T-cell (primary cell): Measurements from ENCODE around the gene SULT1A2. TPM values are rescaled to one million over a fixed set of nuclear protein-coding genes. Genes with fewer than 3 reads are reported as not detected.

Experiments used
- ATAC-seq, 4 experiments: fragments of 200-7000 bp in 3 of 4; fragments of 150-1000 bp in 1 of 4; cut with Tn5 transposase; replicated peaks in 1 of 4; 1 replicate in 3 of 4; 2 replicates in 1 of 4; pipeline ENCODE4 v1.10.0; 2021; ENCODE audit warnings: moderate library complexity in 3 of 4, mild to moderate bottlenecking in 2 of 4, moderate number of reproducible peaks in 1 of 4
- CTCF ChIA-PET, 2 donors: fragments of 300-600 bp; sonication (Branson Sonifier 250); formaldehyde crosslinking; loops; one replicate each; lab custom pipeline; 2022; ENCODE audit warnings: antibody characterized with exemption in 2 of 2; lab: Charles Lee
- POLR2A ChIA-PET, 2 donors: fragments of 300-600 bp; sonication (Branson Sonifier 250); formaldehyde crosslinking; loops; one replicate each; lab custom pipeline; 2022; ENCODE audit warnings: antibody characterized with exemption in 2 of 2; lab: Charles Lee
- DNase-seq, 35 experiments: peaks; one replicate each; pipeline versions ENCODE4 v3.0.0 to v3.0.0-alpha.2; 2013 to 2023
- H3K27ac ChIP-seq: one replicate; pipeline ENCODE4 v1.5.1; 2013; ENCODE audit warnings: low read length
- H3K27me3 ChIP-seq, 2 experiments: replicated peaks in 1 of 2; 1 replicate in 1 of 2; 2 replicates in 1 of 2; pipeline versions ENCODE4 v1.6.1 to v1.7.0; 2013; ENCODE audit warnings: low read length in 1 of 2, mixed read lengths in 1 of 2; ENCODE audit not compliant: control insufficient read depth in 2 of 2, insufficient read depth in 2 of 2; ENCODE audit errors: extremely low read depth in 1 of 2
- H3K36me3 ChIP-seq, 2 donors: 1 replicate in 1 of 2; 2 replicates in 1 of 2; pipeline versions ENCODE4 v1.6.1 to v1.7.0; 2013; ENCODE audit warnings: low read length in 1 of 2; ENCODE audit not compliant: control insufficient read depth in 2 of 2, insufficient read depth in 1 of 2; ENCODE audit errors: extremely low read depth in 1 of 2
- H3K4me1 ChIP-seq, 2 experiments: 1 replicate in 1 of 2; 2 replicates in 1 of 2; pipeline versions ENCODE4 v1.6.1 to v1.7.0; 2013; ENCODE audit warnings: low read length in 2 of 2, mixed read lengths in 1 of 2; ENCODE audit not compliant: insufficient read depth in 2 of 2, control insufficient read depth in 1 of 2; ENCODE audit errors: extremely low read depth in 1 of 2
- H3K4me3 ChIP-seq, 2 donors: 1 replicate in 1 of 2; 2 replicates in 1 of 2; pipeline versions ENCODE4 v1.5.1 to v1.7.0; 2013; ENCODE audit warnings: mild to moderate bottlenecking in 2 of 2, low read length in 1 of 2, moderate library complexity in 1 of 2; ENCODE audit not compliant: control insufficient read depth in 1 of 2; ENCODE audit errors: extremely low read depth in 1 of 2
- H3K9me3 ChIP-seq: 2 replicates; pipeline ENCODE4 v1.7.0; 2013
- H3K27ac Mint-ChIP-seq, 2 donors: one replicate each; pipeline ENCODE4 v1.8.0; 2020 to 2021; ENCODE audit warnings: mild to moderate bottlenecking in 2 of 2, mixed read lengths in 2 of 2
- H3K27me3 Mint-ChIP-seq, 2 donors: one replicate each; pipeline ENCODE4 v1.8.0; 2021 to 2022; ENCODE audit warnings: mixed read lengths in 2 of 2
- H3K36me3 Mint-ChIP-seq: one replicate; pipeline ENCODE4 v1.8.0; 2021; ENCODE audit warnings: mixed read lengths
- H3K4me1 Mint-ChIP-seq, 3 donors: one replicate each; pipeline ENCODE4 v1.8.0; 2020 to 2022; ENCODE audit warnings: mixed read lengths in 3 of 3, mild to moderate bottlenecking in 1 of 3
- H3K4me3 Mint-ChIP-seq, 3 donors: one replicate each; pipeline ENCODE4 v1.8.0; 2020 to 2022; ENCODE audit warnings: mild to moderate bottlenecking in 3 of 3, mixed read lengths in 3 of 3, moderate library complexity in 3 of 3
- H3K9me3 Mint-ChIP-seq, 3 donors: one replicate each; pipeline ENCODE4 v1.8.0; 2020 to 2022; ENCODE audit warnings: mixed read lengths in 3 of 3
- WGBS: methylation state at CpG from one replicate; pipeline ENCODE4 v1.1.5; 2013; ENCODE audit warnings: missing lambda C conversion rate; ENCODE audit not compliant: insufficient coverage; 5-methylcytosine and 5-hydroxymethylcytosine counted together
- total RNA-seq, 35 experiments: library from RNA in 6 of 35; stranded (reverse) in 6 of 35; fragments of 120-200 nt in 1 of 35; gene quantifications; one replicate each; pipeline versions ENCODE4 v1.2.1 to v1.2.4 and lab custom pipeline; 2013 to 2026

The SULT1A2 gene
- total RNA-seq, 5 donors from 2014 or later (not counting 1 experiment from before 2014, with no cell fraction given): 0.30 to 0.62 (median 0.53) TPM; not detected in 2

GRCh38 chr16:28586466-28586865 is 10.4 kb downstream of the SULT1A2 start:
- peaks cover 61% of the 10 kb centered on the region for H3K36me3 Mint-ChIP-seq
- CTCF ChIA-PET: interaction anchor here in 1 of 2 donors (0.6 kb wide), 1 partner anchor 96 kb away, joined by 5 read pairs; no protein-coding TSS in a partner anchor
- no peaks in the 10 kb centered on the region for H3K9me3 Mint-ChIP-seq
- H3K27me3 Mint-ChIP-seq: no peaks in the 10 kb centered on the region
- POLR2A ChIA-PET: no interaction called here
- 86% methylated on average over 2 of the region's 3 CpGs for WGBS
- Histone ChIP-seq H3K4me3 (no peak overlapping the region), H3K27ac (no peak overlapping the region), H3K27me3 (no peaks in the 10 kb centered on the region), H3K9me3 (no peaks in the 10 kb centered on the region), H3K36me3 (peaks cover 22 to 85% of the 10 kb centered on the region in 2 donors), H3K4me1 (no peaks in the 10 kb centered on the region)
- H3K4me3 Mint-ChIP-seq: no peak overlapping the region
- no peak overlapping the region for H3K27ac Mint-ChIP-seq
- no peak for DNase-seq
- no peaks in the 10 kb centered on the region for H3K4me1 Mint-ChIP-seq
- ATAC-seq: no peak

- POLR2A ChIA-PET: no interaction called here
- Histone ChIP-seq H3K4me1 (no peaks in the 10 kb centered on the region), H3K27me3 (no peaks in the 10 kb centered on the region), H3K36me3 (peaks cover 27 to 85% of the 10 kb centered on the region in 2 donors), H3K9me3 (no peaks in the 10 kb centered on the region), H3K27ac (no peak overlapping the region), H3K4me3 (no peak overlapping the region)
- Mint-ChIP-seq H3K36me3 (peaks cover 62% of the 10 kb centered on the region), H3K27ac (no peak overlapping the region), H3K4me1 (no peaks in the 10 kb centered on the region), H3K27me3 (no peaks in the 10 kb centered on the region), H3K4me3 (no peak overlapping the region), H3K9me3 (no peaks in the 10 kb centered on the region)
- WGBS: 100% methylated on average over 8 of the region's 11 CpGs
- CTCF ChIA-PET: interaction anchor here in 1 of 2 donors (0.6 kb wide), 1 partner anchor 95 kb away, joined by 5 read pairs; no protein-coding TSS in a partner anchor
- DNase-seq (no peak), ATAC-seq (no peak)
Measured at GRCh38 chr16:28585674-28586073, 11.2 kb downstream of the SULT1A2 start.

GRCh38 chr16:28580726-28581315 is 16.0 kb downstream of the SULT1A2 start:
- no peak for ATAC-seq

GRCh38 chr16:28575446-28576109 is 21.3 kb downstream of the SULT1A2 start:
- ATAC-seq: no peak
- peaks cover 31 to 43% (median 39%) of the 10 kb centered on the region in 3 donors for H3K4me1 Mint-ChIP-seq
- WGBS: 94% methylated on average over 4 of the region's 8 CpGs
- H3K27me3 Mint-ChIP-seq: no peaks in the 10 kb centered on the region
- H3K9me3 Mint-ChIP-seq: no peaks in the 10 kb centered on the region
- no peak overlapping the region for H3K27ac Mint-ChIP-seq
- H3K4me1 ChIP-seq: no peaks in the 10 kb centered on the region
- ChIA-PET POLR2A (no interaction called here), CTCF (interaction anchor here in 1 of 2 donors (0.7 kb wide), 1 partner anchor 1935 kb away, joined by 3 read pairs; no protein-coding TSS in a partner anchor)
- peaks cover 1 to 6% of the 10 kb centered on the region in 2 donors for H3K36me3 ChIP-seq
- H3K27ac ChIP-seq: no peak overlapping the region
- no peak overlapping the region for H3K4me3 Mint-ChIP-seq
- no peak overlapping the region for H3K4me3 ChIP-seq
- no peak for DNase-seq
- H3K36me3 Mint-ChIP-seq: peaks cover 22% of the 10 kb centered on the region
- no peaks in the 10 kb centered on the region for H3K27me3 ChIP-seq
- H3K9me3 ChIP-seq: no peaks in the 10 kb centered on the region

More at GRCh38 chr16:28580726-28581315, 16.0 kb downstream of the SULT1A2 start:
- Mint-ChIP-seq H3K36me3 (peaks cover 48% of the 10 kb centered on the region), H3K4me3 (no peak overlapping the region), H3K9me3 (no peaks in the 10 kb centered on the region), H3K27ac (no peak overlapping the region), H3K4me1 (peaks cover 6 to 8% (median 8%) of the 10 kb centered on the region in 3 donors), H3K27me3 (no peaks in the 10 kb centered on the region)
- 98% methylated on average over 12 of the region's 15 CpGs for WGBS
- H3K4me3 ChIP-seq: no peak overlapping the region
- no peaks in the 10 kb centered on the region for H3K27me3 ChIP-seq
- H3K36me3 ChIP-seq: peaks cover 17 to 46% of the 10 kb centered on the region in 2 donors
- POLR2A ChIA-PET: interaction anchor here in 1 of 2 donors (0.5 kb wide), 1 partner anchor 13 kb away, joined by 8 read pairs; no protein-coding TSS in a partner anchor
- no peaks in the 10 kb centered on the region for H3K9me3 ChIP-seq
- no peaks in the 10 kb centered on the region for H3K4me1 ChIP-seq
- no peak overlapping the region for H3K27ac ChIP-seq
- CTCF ChIA-PET: no interaction called here
- DNase-seq: no peak

GRCh38 chr16:28574925-28575324 is 21.9 kb downstream of the SULT1A2 start:
- peaks cover 31 to 43% (median 39%) of the 10 kb centered on the region in 3 donors for H3K4me1 Mint-ChIP-seq
- POLR2A ChIA-PET: no interaction called here
- Histone ChIP-seq H3K36me3 (peaks cover 4% of the 10 kb centered on the region in 2 donors), H3K27me3 (no peaks in the 10 kb centered on the region), H3K4me1 (no peaks in the 10 kb centered on the region), H3K9me3 (no peaks in the 10 kb centered on the region), H3K4me3 (no peak overlapping the region), H3K27ac (no peak overlapping the region)
- no peak for DNase-seq
- WGBS: no CpG with 5 or more reads among the region's 2 CpGs
- ATAC-seq: no peak
- peaks cover 20% of the 10 kb centered on the region for H3K36me3 Mint-ChIP-seq
- H3K27ac Mint-ChIP-seq: peak overlapping the region in 1 of 2 donors; percentile 0
- no peaks in the 10 kb centered on the region for H3K27me3 Mint-ChIP-seq
- CTCF ChIA-PET: no interaction called here
- no peaks in the 10 kb centered on the region for H3K9me3 Mint-ChIP-seq
- no peak overlapping the region for H3K4me3 Mint-ChIP-seq

GRCh38 chr16:28573738-28574718 is 22.8 kb downstream of the SULT1A2 start:
- ChIA-PET CTCF (no interaction called here), POLR2A (no interaction called here)
- H3K9me3 ChIP-seq: no peaks in the 10 kb centered on the region
- H3K27ac ChIP-seq: no peak overlapping the region
- H3K36me3 ChIP-seq: peaks cover 4% of the 10 kb centered on the region in 2 donors
- H3K4me3 Mint-ChIP-seq: no peak overlapping the region
- H3K4me1 ChIP-seq: no peaks in the 10 kb centered on the region
- H3K4me1 Mint-ChIP-seq: peaks cover 36 to 48% (median 44%) of the 10 kb centered on the region in 3 donors
- H3K36me3 Mint-ChIP-seq: peaks cover 19% of the 10 kb centered on the region
- H3K27ac Mint-ChIP-seq: peak overlapping the region in 1 of 2 donors; percentile 0
- no peak overlapping the region for H3K4me3 ChIP-seq
- ATAC-seq (no peak), DNase-seq (no peak)
- H3K27me3 Mint-ChIP-seq: no peaks in the 10 kb centered on the region
- H3K9me3 Mint-ChIP-seq: no peaks in the 10 kb centered on the region
- 74% methylated on average over 12 of the region's 17 CpGs for WGBS
- no peaks in the 10 kb centered on the region for H3K27me3 ChIP-seq
